DND-41 (cell line): ENCODE measurements around the gene PCNT.

Experiments used
- ATAC-seq: fragments of 200-7000 bp; cut with Tn5 transposase; 3 replicates; pipeline ENCODE4 v1.9.1; 2021; ENCODE audit warnings: low read depth; ENCODE audit not compliant: insufficient read depth
- DNase-seq: peaks from one replicate; pipeline ENCODE4 v3.0.0-alpha.2; 2020
- H2AFZ ChIP-seq: 2 replicates; pipeline ENCODE4 v1.6.0; 2012; ENCODE audit warnings: low read depth, low read length
- H3K27ac ChIP-seq: 2 replicates; pipeline ENCODE4 v1.5.1; 2012; ENCODE audit warnings: low read length, inconsistent platforms
- H3K27me3 ChIP-seq: fragments of 200-600 bp; sonication (generic); 2 replicates; pipeline ENCODE4 v1.6.0; 2012; ENCODE audit warnings: low read length, mild to moderate bottlenecking, inconsistent platforms; ENCODE audit not compliant: insufficient read depth, poor library complexity
- H3K36me3 ChIP-seq: 2 replicates; pipeline ENCODE4 v1.5.1; 2012; ENCODE audit warnings: low read length, inconsistent platforms; ENCODE audit not compliant: insufficient read depth
- H3K4me1 ChIP-seq: 2 replicates; pipeline ENCODE4 v1.5.1; 2012; ENCODE audit warnings: mild to moderate bottlenecking, low read length; ENCODE audit not compliant: insufficient read depth
- H3K4me2 ChIP-seq: 2 replicates; pipeline ENCODE4 v1.6.0; 2012; ENCODE audit warnings: mild to moderate bottlenecking, moderate library complexity, low read length, inconsistent platforms; ENCODE audit not compliant: insufficient read depth
- H3K4me3 ChIP-seq, 2 experiments: fragments of 200-600 bp in 1 of 2; shearing (Covaris generic) in 1 of 2; 2 replicates each; pipeline ENCODE4 v1.5.1; 2012 to 2016; ENCODE audit warnings: inconsistent platforms in 2 of 2, low read length in 2 of 2, mild to moderate bottlenecking in 2 of 2, low read depth in 1 of 2, moderate library complexity in 1 of 2
- H3K79me2 ChIP-seq: 2 replicates; pipeline ENCODE4 v1.6.0; 2012; ENCODE audit warnings: low read length, inconsistent platforms; ENCODE audit not compliant: insufficient read depth
- H3K9ac ChIP-seq: 2 replicates; pipeline ENCODE4 v1.6.0; 2012; ENCODE audit warnings: low read depth, mild to moderate bottlenecking, inconsistent platforms, low read length, moderate library complexity
- H3K9me3 ChIP-seq: 2 replicates; pipeline ENCODE4 v1.5.1; 2012; ENCODE audit warnings: low read length, moderate library complexity, mild to moderate bottlenecking, inconsistent platforms; ENCODE audit not compliant: insufficient read depth, severe bottlenecking
- H4K20me1 ChIP-seq: 2 replicates; pipeline ENCODE4 v1.6.0; 2012; ENCODE audit warnings: low read length; ENCODE audit not compliant: insufficient read depth
- EZH2 ChIP-seq: IDR thresholded peaks from 3 replicates; pipeline ENCODE4 v1.6.1; 2012; ENCODE audit warnings: borderline replicate concordance, low read depth, mild to moderate bottlenecking, moderate library complexity, low read length, inconsistent platforms; ENCODE audit not compliant: severe bottlenecking
- TF ChIP-seq, protein P1 (sequence below): IDR thresholded peaks from 2 replicates; pipeline ENCODE4 v1.5.1; 2012; ENCODE audit warnings: borderline replicate concordance, low read length, moderate library complexity, mild to moderate bottlenecking; ENCODE audit not compliant: poor library complexity, severe bottlenecking; ENCODE audit errors: extremely low read depth

The PCNT gene

DNA sequence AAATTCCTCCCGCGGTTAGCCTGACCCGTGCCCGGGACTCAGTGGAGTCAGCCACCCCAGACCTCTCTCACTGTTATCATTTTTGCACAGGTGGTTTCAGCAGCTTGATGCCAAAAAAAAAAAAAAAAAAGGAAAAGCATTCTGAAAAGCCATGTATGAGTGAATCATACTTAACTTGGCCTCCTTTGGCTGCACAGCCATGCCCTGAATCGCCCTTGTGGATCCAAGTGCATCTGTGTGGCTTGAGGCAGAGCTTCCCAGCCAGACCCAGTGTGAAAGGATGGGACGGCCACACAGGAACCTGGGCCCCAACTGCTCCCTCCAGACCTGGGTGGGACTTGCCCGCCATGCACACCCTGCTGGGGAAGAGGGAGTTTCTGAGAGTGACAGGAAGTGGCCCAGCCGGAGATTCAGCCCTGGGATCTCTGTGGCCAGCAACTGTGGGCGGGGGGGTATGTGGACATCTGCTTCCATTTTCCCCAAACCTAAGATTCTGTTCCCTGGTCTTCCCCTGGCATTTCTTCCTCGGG, 29.2 kb upstream of the PCNT start:
- H3K27ac ChIP-seq, result no peak overlapping the region
- H3K9ac ChIP-seq, result no peak overlapping the region
- TF ChIP-seq, protein P1, sequence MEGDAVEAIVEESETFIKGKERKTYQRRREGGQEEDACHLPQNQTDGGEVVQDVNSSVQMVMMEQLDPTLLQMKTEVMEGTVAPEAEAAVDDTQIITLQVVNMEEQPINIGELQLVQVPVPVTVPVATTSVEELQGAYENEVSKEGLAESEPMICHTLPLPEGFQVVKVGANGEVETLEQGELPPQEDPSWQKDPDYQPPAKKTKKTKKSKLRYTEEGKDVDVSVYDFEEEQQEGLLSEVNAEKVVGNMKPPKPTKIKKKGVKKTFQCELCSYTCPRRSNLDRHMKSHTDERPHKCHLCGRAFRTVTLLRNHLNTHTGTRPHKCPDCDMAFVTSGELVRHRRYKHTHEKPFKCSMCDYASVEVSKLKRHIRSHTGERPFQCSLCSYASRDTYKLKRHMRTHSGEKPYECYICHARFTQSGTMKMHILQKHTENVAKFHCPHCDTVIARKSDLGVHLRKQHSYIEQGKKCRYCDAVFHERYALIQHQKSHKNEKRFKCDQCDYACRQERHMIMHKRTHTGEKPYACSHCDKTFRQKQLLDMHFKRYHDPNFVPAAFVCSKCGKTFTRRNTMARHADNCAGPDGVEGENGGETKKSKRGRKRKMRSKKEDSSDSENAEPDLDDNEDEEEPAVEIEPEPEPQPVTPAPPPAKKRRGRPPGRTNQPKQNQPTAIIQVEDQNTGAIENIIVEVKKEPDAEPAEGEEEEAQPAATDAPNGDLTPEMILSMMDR, result no peak
- no peak for TF ChIP-seq EZH2
- DNase-seq, result no peak
- ATAC-seq, result peak; percentile 15; the same call in 1 of the 3 replicates
- no peaks in the 10 kb centered on the region for H3K27me3 ChIP-seq
- no peaks in the 10 kb centered on the region for H3K4me1 ChIP-seq
- H3K79me2 ChIP-seq, result peaks cover 3% of the 10 kb centered on the region; the same call in 1 of the 2 replicates
- no peaks in the 10 kb centered on the region for H3K9me3 ChIP-seq
- peaks cover 21% of the 10 kb centered on the region for H3K36me3 ChIP-seq
- no peak overlapping the region for H3K4me2 ChIP-seq
- no peak overlapping the region for H3K4me3 ChIP-seq
- no peaks in the 10 kb centered on the region for H4K20me1 ChIP-seq
- no peak overlapping the region for H2AFZ ChIP-seq

- Histone ChIP-seq H2AFZ (no peak overlapping the region), H3K4me2 (no peak overlapping the region), H3K9me3 (no peaks in the 10 kb centered on the region), H3K4me3 (no peak overlapping the region), H4K20me1 (no peaks in the 10 kb centered on the region), H3K79me2 (no peaks in the 10 kb centered on the region), H3K4me1 (no peaks in the 10 kb centered on the region), H3K9ac (no peak overlapping the region), H3K27ac (no peak overlapping the region), H3K27me3 (no peaks in the 10 kb centered on the region), H3K36me3 (peaks cover 25% of the 10 kb centered on the region)
- TF ChIP-seq EZH2, result no peak
- TF ChIP-seq, protein P1, result no peak
- ATAC-seq, result peak; percentile 44
- peak; percentile 30 for DNase-seq
These were observed 28.7 kb upstream of the PCNT start for GRCh38 chr21:46295177-46295770.

GRCh38 chr21:46295996-46296752, 27.8 kb upstream of the PCNT start:
- no peaks in the 10 kb centered on the region for H3K4me1 ChIP-seq
- H3K4me2 ChIP-seq, result no peak overlapping the region
- no peaks in the 10 kb centered on the region for H4K20me1 ChIP-seq
- no peak overlapping the region for H2AFZ ChIP-seq
- H3K9ac ChIP-seq, result no peak overlapping the region
- H3K4me3 ChIP-seq, result no peak overlapping the region
- H3K27ac ChIP-seq, result no peak overlapping the region
- no peaks in the 10 kb centered on the region for H3K79me2 ChIP-seq
- DNase-seq (no peak), ATAC-seq (peak; percentile 27; the same call in 1 of the 3 replicates)
- no peaks in the 10 kb centered on the region for H3K9me3 ChIP-seq
- peaks cover 33% of the 10 kb centered on the region for H3K36me3 ChIP-seq
- H3K27me3 ChIP-seq, result no peaks in the 10 kb centered on the region
- TF ChIP-seq EZH2, result no peak
- TF ChIP-seq, protein P1, result no peak
